Measurements from ENCODE around the gene HACD2. TPM values are rescaled to one million over a fixed set of nuclear protein-coding genes. Genes with fewer than 3 reads are reported as not detected.

The HACD2 gene
- total RNA-seq, 3 donors from 2014 or later, result 40.9 to 65.0 (median 52.7) TPM

GRCh38 chr3:123528130-123528529 lies 56.7 kb downstream of the HACD2 start:
- TF ChIP-seq, protein P1, sequence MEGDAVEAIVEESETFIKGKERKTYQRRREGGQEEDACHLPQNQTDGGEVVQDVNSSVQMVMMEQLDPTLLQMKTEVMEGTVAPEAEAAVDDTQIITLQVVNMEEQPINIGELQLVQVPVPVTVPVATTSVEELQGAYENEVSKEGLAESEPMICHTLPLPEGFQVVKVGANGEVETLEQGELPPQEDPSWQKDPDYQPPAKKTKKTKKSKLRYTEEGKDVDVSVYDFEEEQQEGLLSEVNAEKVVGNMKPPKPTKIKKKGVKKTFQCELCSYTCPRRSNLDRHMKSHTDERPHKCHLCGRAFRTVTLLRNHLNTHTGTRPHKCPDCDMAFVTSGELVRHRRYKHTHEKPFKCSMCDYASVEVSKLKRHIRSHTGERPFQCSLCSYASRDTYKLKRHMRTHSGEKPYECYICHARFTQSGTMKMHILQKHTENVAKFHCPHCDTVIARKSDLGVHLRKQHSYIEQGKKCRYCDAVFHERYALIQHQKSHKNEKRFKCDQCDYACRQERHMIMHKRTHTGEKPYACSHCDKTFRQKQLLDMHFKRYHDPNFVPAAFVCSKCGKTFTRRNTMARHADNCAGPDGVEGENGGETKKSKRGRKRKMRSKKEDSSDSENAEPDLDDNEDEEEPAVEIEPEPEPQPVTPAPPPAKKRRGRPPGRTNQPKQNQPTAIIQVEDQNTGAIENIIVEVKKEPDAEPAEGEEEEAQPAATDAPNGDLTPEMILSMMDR (IDR thresholded peaks at IDR 0.05), result no peak
- intact Hi-C loops (cut with DNase I, micrococcal nuclease), result no loop called here
- ATAC-seq (no peak), DNase-seq (no peak)
- H3K36me3 ChIP-seq (ENCODE audit: low read depth), result no peaks in the 10 kb centered on the region
- no peaks in the 10 kb centered on the region for H3K9me3 ChIP-seq
- no peak overlapping the region for H3K4me3 ChIP-seq
- no peaks in the 10 kb centered on the region for H3K4me1 ChIP-seq (ENCODE audit: low read depth)

DNA sequence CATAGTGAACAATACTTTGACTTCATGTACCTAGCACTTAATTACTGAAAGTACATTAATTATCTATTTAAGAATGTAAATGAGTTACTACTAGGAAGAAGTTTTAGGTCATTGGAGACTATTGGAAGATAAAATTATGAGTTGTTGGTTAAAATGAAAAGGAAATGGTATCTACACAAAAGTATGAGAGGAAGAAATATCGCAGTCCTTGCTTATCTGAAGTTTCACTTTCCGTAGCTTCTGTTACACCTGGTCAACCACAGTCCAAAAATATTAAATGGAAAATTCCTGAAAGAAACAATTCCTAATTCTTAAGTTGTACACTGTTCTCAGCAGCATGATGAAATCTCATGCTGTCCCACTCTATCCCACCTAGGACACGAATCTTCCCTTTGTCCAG lies 57.8 kb downstream of the HACD2 start:
- DNase-seq (no peak), ATAC-seq (no peak)
- Histone ChIP-seq H3K9me3 (no peaks in the 10 kb centered on the region), H3K4me3 (no peak overlapping the region), H3K4me1 (ENCODE audit: low read depth) (no peaks in the 10 kb centered on the region), H3K36me3 (ENCODE audit: low read depth) (no peaks in the 10 kb centered on the region)
- TF ChIP-seq, protein P1 (IDR thresholded peaks at IDR 0.05), result no peak
- intact Hi-C loops (cut with DNase I, micrococcal nuclease), result no loop called here

DNA sequence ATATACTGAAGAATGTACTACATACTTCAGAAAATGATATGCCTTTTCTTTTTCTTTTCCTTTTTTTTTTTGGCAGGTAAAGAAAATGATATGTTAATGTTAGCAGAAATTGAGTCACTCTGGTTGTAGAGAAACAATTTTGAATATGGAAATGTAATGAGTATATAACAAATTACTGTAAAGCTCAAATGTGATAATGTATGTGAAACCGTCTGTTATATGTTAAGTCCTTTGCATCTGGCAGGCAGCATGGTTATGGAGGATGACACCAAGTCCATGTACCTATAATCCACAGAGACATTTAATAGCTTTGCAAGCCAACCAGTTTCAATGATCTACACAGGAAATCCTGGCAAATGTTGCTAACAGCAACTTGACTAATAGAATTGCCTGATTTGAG lies 58.4 kb downstream of the HACD2 start:
- ATAC-seq, result no peak
- TF ChIP-seq, protein P1 (IDR thresholded peaks at IDR 0.05), result no peak
- no peak for DNase-seq
- H3K36me3 ChIP-seq (ENCODE audit: low read depth), result no peaks in the 10 kb centered on the region
- H3K4me1 ChIP-seq (ENCODE audit: low read depth), result no peaks in the 10 kb centered on the region
- H3K4me3 ChIP-seq, result no peak overlapping the region
- intact Hi-C loops (cut with DNase I, micrococcal nuclease), result no loop called here
- no peaks in the 10 kb centered on the region for H3K9me3 ChIP-seq

DNA sequence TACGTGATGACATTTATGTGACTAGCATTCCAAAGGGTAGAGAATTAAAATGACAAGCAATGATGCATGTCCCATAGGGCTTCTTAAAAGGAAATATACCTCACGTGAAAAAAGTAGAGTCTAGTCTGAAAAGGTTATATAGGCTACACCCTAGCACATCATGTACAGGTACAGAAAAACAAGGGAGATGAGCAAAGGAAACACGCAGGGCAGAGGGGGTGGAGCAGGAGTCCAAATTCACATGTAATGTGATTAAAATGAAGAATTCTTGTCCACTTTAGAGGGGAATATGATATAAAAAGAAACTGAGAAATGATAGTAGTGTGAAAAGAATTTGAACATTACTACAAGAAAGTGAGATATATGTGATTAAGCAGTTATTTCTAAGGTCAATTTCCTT lies 59.4 kb downstream of the HACD2 start:
- intact Hi-C loops (cut with DNase I, micrococcal nuclease), result no loop called here
- no peaks in the 10 kb centered on the region for H3K36me3 ChIP-seq (ENCODE audit: low read depth)
- H3K4me1 ChIP-seq (ENCODE audit: low read depth), result no peaks in the 10 kb centered on the region

DNA sequence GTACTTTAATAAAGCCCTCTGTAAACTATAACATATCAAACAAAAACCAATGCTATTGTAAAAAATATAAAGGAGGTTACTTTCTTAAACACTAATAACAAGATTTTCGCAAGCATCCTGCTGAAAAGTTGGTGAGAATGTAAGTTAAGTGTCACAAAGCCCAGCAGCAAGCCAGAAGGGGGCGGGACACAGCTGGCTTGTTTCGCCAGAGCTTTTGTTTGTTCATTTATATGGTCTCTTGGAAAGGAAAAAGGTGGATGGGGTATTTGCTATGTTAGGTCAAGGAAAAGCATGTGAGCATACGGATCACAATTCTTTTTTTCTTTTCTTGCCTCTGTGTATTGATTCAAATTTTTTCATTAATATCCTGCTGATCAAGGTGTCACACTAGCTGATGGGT lies 59.9 kb downstream of the HACD2 start:
- H3K4me3 ChIP-seq, result no peak overlapping the region
- intact Hi-C loops (cut with DNase I, micrococcal nuclease), result no loop called here
- DNase-seq (peak in 1 of 3 donors; percentile 19), ATAC-seq (no peak)
- H3K36me3 ChIP-seq (ENCODE audit: low read depth), result no peaks in the 10 kb centered on the region
- TF ChIP-seq, protein P1 (IDR thresholded peaks at IDR 0.05), result no peak
- H3K9me3 ChIP-seq, result no peaks in the 10 kb centered on the region
- no peaks in the 10 kb centered on the region for H3K4me1 ChIP-seq (ENCODE audit: low read depth)

More for the DNA sequence above, 59.4 kb downstream of the HACD2 start:
- TF ChIP-seq, protein P1 (IDR thresholded peaks at IDR 0.05), result no peak
- H3K4me3 ChIP-seq, result no peak overlapping the region
- no peaks in the 10 kb centered on the region for H3K9me3 ChIP-seq
- ATAC-seq, result no peak
- DNase-seq, result no peak

DNA sequence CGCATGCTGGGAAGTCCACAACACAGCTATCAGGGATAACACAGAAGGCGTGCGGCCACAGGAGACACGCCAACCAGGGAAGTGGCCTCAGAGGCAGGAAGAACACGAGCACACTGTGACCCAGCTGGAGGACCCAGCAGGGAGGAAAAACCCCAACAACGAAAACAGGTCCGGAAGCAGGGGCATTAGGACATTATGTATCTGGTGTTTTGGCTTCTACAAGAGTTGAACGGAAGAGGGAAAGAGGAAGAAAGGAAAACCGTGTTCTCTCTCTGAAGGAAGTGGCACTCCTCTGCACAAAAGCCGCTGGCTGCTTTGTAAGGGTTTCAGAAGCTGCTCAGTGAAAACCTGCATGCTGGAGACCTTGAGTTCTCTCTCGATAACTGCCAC lies 61.8 kb downstream of the HACD2 start:
- no peak for ATAC-seq
- intact Hi-C loops (cut with DNase I, micrococcal nuclease), result no loop called here
- H3K4me3 ChIP-seq, result no peak overlapping the region
- no peaks in the 10 kb centered on the region for H3K36me3 ChIP-seq (ENCODE audit: low read depth)
- no peaks in the 10 kb centered on the region for H3K4me1 ChIP-seq (ENCODE audit: low read depth)
- H3K9me3 ChIP-seq, result no peaks in the 10 kb centered on the region
- TF ChIP-seq, protein P1 (IDR thresholded peaks at IDR 0.05), result no peak
- DNase-seq, result no peak

All from mucosa of descending colon (tissue), 3 donors.